HepG2 (cell line): ENCODE data around the gene PRMT7. TPM values are rescaled to one million over a fixed set of nuclear protein-coding genes. Genes with fewer than 3 reads are reported as not detected.

Experiments used
- NFKB2 ChIP-seq: sonication (generic); formaldehyde crosslinking; IDR thresholded peaks from 2 replicates; pipeline ENCODE4 v1.4.0; 2020; ENCODE audit warnings: missing genetic modification reagents, borderline replicate concordance
- RBM39 ChIP-seq: fragments of 200-400 bp; formaldehyde crosslinking; IDR thresholded peaks from one replicate; pipeline ENCODE4 v1.6.1; 2018; ENCODE audit warnings: antibody characterized with exemption, mild to moderate bottlenecking, low read depth, low read length; ENCODE audit not compliant: poor library complexity, severe bottlenecking
- polyA plus RNA-seq, 8 experiments: library from polyadenylated mRNA; depleted of rRNA in 3 of 8; stranded (reverse) in 7 of 8; unstranded in 1 of 8; fragments of >200 nt; fragmentation: Illumina TruSeq in 4 of 8; extraction: Trizol in 4 of 8; gene quantifications; 2 replicates each; pipeline versions ENCODE4 v1.2.1 to v1.2.3, GENCODE V29; 2011 to 2016; ENCODE audit warnings: low read depth in 4 of 8, missing spikeins in 1 of 8, mixed read lengths in 1 of 8; ENCODE audit not compliant: insufficient read depth in 1 of 8
- total RNA-seq, 5 experiments: library from RNA; depleted of rRNA; stranded (reverse); fragments of >200 nt; fragmentation: Illumina TruSeq; extraction: Trizol; gene quantifications; 2 replicates each; pipeline ENCODE4 v1.2.3, GENCODE V29; 2016; ENCODE audit warnings: low read depth in 1 of 5
- TF ChIP-seq, protein P1 (sequence below): sonication (generic); formaldehyde crosslinking; IDR thresholded peaks from 2 replicates; pipeline ENCODE4 v1.5.0; 2020; ENCODE audit warnings: mild to moderate bottlenecking, missing genetic modification reagents, borderline replicate concordance
- TF ChIP-seq, protein P2 (sequence below), 2 experiments: sonication (generic) in 1 of 2; formaldehyde crosslinking in 1 of 2; IDR thresholded peaks; 2 replicates each; pipeline versions ENCODE4 v1.4.0 to v1.6.1; 2016 to 2020; ENCODE audit warnings: borderline replicate concordance in 1 of 2, low read depth in 1 of 2, mild to moderate bottlenecking in 1 of 2, missing genetic modification reagents in 1 of 2

The PRMT7 gene
- total and polyA plus RNA-seq, 2 of the 13 experiments (the other 11 are each of a cell fraction or from before 2014, with no cell fraction given): 47.5 to 55.0 TPM

DNA sequence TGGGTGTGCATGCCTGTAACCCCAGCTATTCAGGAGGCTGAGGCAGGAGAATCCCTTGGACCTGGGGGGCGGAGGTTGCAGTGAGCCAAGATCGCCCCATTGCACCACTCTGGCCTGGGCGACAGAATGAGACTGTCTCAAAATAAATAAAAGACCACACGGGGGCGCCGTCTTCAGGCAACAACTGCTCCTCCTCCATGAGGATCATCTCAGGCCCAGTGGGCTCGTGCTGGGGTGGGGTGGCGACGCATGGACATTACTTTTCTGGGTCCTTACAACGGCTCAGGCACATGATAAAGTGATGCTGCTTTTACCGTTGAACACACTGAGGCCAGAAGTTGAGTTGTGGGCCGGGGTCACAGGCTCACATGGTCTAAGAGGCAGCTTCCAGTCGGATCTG lies 56.2 kb downstream of the PRMT7 start (continued):
- TF ChIP-seq, protein P1, sequence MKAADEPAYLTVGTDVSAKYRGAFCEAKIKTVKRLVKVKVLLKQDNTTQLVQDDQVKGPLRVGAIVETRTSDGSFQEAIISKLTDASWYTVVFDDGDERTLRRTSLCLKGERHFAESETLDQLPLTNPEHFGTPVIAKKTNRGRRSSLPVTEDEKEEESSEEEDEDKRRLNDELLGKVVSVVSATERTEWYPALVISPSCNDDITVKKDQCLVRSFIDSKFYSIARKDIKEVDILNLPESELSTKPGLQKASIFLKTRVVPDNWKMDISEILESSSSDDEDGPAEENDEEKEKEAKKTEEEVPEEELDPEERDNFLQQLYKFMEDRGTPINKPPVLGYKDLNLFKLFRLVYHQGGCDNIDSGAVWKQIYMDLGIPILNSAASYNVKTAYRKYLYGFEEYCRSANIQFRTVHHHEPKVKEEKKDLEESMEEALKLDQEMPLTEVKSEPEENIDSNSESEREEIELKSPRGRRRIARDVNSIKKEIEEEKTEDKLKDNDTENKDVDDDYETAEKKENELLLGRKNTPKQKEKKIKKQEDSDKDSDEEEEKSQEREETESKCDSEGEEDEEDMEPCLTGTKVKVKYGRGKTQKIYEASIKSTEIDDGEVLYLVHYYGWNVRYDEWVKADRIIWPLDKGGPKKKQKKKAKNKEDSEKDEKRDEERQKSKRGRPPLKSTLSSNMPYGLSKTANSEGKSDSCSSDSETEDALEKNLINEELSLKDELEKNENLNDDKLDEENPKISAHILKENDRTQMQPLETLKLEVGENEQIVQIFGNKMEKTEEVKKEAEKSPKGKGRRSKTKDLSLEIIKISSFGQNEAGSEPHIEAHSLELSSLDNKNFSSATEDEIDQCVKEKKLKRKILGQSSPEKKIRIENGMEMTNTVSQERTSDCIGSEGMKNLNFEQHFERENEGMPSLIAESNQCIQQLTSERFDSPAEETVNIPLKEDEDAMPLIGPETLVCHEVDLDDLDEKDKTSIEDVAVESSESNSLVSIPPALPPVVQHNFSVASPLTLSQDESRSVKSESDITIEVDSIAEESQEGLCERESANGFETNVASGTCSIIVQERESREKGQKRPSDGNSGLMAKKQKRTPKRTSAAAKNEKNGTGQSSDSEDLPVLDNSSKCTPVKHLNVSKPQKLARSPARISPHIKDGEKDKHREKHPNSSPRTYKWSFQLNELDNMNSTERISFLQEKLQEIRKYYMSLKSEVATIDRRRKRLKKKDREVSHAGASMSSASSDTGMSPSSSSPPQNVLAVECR: peak; percentile 29; the same call in 1 of the 2 replicates
- TF ChIP-seq, protein P2, sequence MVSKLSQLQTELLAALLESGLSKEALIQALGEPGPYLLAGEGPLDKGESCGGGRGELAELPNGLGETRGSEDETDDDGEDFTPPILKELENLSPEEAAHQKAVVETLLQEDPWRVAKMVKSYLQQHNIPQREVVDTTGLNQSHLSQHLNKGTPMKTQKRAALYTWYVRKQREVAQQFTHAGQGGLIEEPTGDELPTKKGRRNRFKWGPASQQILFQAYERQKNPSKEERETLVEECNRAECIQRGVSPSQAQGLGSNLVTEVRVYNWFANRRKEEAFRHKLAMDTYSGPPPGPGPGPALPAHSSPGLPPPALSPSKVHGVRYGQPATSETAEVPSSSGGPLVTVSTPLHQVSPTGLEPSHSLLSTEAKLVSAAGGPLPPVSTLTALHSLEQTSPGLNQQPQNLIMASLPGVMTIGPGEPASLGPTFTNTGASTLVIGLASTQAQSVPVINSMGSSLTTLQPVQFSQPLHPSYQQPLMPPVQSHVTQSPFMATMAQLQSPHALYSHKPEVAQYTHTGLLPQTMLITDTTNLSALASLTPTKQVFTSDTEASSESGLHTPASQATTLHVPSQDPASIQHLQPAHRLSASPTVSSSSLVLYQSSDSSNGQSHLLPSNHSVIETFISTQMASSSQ (IDR thresholded peaks at IDR 0.05; ENCODE audit: low read depth): no peak
- TF ChIP-seq, protein P2 (CRISPR knock-in tag; IDR thresholded peaks at IDR 0.05; ENCODE audit: borderline replicate concordance): no peak
- TF ChIP-seq RBM39 (no peak), NFKB2 (peak; percentile 28; the same call in 1 of the 2 replicates)
